ENCODE measurements around the gene RPS6KL1.

The RPS6KL1 gene, protein sequence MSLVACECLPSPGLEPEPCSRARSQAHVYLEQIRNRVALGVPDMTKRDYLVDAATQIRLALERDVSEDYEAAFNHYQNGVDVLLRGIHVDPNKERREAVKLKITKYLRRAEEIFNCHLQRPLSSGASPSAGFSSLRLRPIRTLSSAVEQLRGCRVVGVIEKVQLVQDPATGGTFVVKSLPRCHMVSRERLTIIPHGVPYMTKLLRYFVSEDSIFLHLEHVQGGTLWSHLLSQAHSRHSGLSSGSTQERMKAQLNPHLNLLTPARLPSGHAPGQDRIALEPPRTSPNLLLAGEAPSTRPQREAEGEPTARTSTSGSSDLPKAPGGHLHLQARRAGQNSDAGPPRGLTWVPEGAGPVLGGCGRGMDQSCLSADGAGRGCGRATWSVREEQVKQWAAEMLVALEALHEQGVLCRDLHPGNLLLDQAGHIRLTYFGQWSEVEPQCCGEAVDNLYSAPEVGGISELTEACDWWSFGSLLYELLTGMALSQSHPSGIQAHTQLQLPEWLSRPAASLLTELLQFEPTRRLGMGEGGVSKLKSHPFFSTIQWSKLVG

DNA sequence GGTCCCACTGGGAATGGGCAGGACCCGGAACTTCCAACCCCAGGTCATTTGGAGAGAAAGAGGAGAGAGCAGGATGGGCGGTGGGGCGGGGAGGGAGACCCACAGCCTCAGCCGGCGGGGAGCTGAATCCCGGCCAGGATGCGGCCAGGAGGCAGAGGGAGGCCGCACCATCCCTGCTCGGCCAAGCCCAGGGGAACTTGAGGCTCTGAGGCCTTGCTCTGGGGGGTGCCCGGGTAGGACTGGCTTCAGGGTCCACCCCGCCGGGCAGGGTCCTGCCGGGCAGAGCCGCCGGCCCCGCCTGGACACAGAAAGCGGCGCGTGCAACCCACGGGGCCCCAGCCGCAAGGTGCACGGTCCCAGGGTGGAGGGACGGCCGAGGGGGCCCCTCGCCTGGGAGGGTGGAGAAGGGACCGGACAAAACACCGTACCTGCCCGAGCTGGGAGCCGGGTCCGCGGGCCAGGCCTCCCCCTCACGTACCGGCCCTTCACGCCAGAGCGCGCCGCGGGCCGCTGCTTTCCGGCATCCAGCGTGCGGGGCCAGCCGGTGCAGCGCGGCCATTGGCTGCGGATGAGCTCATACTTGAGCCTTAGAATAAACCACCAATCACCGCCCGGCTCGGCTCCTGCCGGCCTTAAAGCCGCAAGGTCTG, at the start of gene RPS6KL1:
TSS of gene RPS6KL1 (minus strand) at position 509 of the 650 bp plus-strand sequence. CDS start 1,719 bp downstream, outside the sequence.
- in situ Hi-C loops (cut with MboI; ENCODE audit: low pct_unique_long_range_greater_than_20kb, low sequenced_read_pairs): loop anchor here (25.0 kb wide), 1 partner anchor 164 kb away; no protein-coding TSS in a partner anchor
- peak; percentile 76 for DNase-seq

DNA sequence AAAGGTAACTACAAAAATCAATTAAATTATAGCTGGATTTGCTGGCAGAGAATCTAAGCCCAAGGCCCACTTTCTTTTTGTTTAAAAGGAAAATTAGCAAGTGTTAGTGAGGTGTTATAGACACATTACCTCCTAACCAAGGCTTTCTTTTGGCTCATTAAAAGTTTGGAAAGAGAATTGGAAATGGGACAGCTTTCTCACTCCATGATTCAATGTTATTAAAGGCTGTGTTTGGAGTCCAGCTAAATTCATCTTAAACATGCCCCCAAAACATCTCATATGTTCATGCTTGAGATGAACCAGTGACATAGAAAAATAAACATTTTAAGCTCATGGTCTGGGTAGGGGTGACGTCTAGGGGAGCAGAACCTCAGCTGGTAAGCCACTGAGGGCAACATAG, 45.8 kb upstream of the RPS6KL1 start:
- no peak for DNase-seq
- in situ Hi-C loops (cut with MboI; ENCODE audit: low pct_unique_long_range_greater_than_20kb, low sequenced_read_pairs): no loop called here

DNA sequence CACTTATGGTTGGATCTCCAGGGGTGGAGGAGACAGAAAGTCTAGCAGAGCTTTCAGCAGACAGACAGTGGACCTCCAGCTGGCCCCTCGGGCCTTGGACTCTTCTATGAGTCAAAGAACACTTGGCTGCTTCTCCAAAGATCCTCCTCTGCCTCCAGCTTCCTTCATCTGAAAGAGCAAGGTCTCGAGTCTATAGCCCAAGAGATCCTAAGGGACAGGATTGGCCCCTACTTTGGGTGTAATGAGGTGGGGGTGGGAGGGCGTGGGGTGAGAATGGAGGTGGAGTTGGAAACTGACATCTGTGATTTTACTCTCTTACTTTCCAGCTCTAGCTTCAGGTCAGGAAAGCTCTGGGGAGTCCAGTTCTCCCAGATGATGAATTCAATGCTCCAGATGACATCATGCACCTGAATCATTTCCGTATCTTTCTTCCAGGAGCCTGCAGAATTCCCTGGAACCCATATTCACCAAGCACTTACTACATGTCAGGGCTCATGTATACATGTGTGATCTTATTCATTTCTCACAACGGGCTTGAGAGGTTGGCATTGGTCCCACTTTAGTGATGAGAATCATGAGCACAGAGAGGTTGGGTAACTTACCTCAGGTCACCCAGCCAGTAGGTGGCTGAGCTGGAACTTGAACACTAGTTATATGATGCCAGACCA, 42.6 kb upstream of the RPS6KL1 start:
- in situ Hi-C loops (cut with MboI; ENCODE audit: low pct_unique_long_range_greater_than_20kb, low sequenced_read_pairs): no loop called here
- DNase-seq: no peak

DNA sequence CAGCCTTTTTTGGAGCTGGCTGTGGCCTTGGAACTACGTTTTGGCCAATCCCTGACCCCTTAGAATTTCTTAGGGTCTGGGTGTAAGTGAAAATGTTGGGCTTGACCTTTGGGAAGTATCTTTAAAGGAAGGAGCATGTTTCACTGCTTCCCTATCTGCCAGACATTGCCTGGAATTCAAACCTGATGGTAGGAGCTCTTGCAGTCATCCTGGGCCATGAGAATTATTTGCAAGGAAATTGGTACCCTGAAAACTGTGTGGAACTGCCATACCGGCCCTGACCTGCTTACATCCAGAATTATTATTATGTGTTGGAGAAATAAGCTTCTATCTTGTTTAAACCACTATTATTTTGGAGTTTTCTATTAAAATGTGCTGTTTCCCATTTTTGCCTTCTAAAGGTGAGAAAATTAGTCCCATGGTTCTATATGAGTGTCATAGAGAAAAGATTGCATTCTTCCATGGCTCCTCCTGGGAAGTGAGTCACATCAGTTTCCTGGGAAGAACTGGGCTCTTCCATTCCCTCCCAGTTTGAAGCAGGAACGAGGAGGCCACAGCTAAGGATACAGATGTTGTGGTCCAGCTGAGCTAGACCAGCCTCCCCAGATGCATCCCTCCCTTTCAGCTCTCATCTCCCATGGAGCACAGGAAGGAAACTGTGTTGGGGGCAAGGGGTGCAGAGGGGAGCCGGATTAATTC, 41.9 kb upstream of the RPS6KL1 start:
- no peak for DNase-seq
- in situ Hi-C loops (cut with MboI; ENCODE audit: low pct_unique_long_range_greater_than_20kb, low sequenced_read_pairs): no loop called here

DNA sequence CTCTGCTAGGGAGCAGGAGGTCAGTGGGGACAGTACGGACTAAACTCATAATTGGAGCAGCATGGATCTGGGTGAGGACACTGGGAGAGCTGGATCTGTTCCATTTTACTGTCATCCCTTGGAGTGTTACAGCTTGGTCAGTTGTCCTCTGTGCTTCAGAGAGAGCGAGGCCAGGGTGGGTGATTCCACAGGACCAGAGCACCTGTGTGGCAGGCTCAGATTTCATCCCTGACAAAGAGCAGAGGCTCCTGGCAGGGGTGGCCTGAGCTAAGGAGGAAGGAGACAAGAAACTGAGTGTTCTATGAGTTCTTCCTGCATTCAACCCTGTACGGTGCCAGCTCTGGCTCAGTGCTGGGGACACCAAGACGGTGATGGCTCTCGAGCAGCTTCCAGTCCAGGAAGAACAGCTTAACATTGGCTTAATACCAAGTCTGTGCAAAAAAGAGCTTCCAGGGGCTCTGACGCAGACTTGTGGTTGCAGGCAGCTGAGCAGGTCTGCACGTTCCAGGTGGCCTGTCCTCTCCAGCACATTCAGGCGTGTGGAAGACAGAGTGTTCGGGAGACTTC, 40.7 kb upstream of the RPS6KL1 start:
- no peak for DNase-seq
- in situ Hi-C loops (cut with MboI; ENCODE audit: low pct_unique_long_range_greater_than_20kb, low sequenced_read_pairs): no loop called here

DNA sequence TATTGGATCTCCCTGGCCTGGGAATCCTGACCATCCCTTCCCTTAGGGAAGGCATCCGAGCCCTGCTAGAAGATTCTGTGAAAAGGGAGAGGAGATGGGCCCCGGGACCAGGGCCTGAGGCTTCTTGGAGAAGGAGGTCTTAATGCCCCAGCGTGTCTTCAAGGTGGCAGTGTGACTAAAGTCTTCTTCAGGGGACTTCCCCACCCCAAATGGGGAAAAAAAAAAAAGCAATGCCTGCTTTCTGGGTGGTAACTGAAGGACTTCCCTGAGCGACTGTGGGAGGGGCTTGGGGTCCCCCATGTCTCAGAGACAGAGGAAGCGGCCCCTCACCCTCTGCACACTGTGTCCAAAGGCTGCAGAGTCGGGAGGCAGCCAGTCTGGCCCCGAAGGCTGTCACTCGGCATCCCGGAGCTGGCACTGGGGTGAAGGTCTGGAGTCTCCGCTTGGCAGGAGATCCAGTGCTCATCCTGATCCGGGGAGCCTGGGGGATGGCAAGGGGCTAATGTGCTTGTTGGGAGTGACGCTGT, 40.2 kb upstream of the RPS6KL1 start:
- in situ Hi-C loops (cut with MboI; ENCODE audit: low pct_unique_long_range_greater_than_20kb, low sequenced_read_pairs): no loop called here
- DNase-seq: no peak

DNA sequence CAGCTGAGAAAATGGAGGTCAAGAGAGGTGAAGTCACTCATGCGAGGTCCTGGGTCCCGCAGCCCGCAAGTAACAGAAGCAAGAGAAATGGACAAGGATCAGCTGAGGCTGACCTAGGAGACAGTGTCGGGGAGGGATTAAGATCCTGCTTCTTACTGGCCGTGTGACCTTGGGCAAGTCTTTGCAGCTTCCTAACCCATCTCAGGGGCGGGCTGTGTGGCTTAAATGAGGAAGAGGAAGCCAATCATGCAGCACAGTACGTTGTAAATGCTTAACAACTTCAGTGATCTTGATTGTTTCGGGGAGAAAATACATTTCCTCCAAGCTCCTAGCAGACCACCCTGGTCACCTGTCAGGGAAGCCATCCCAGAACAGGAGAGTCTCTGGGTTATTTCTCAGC, 39.4 kb upstream of the RPS6KL1 start:
- peak; percentile 52 for DNase-seq
- in situ Hi-C loops (cut with MboI; ENCODE audit: low pct_unique_long_range_greater_than_20kb, low sequenced_read_pairs): no loop called here

DNA sequence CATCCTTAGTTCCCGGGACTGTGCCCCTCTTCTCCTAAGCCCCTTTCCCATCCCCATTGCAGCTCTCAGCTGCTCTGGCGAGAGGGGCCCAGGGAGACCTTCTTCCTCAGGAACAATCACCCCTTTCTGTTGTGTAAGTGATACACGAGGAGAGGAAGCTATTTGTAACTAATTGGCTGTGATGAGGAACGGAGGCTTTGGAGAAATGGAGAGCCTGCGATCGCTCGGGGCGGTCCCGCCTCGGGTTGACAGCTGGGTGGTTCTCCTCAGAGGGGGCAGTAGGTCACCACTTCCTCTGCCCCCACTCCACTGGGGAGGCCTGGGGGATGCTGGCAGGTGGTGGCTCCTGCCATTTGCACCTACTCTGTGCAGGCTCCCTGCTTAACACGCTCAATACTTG, 39.0 kb upstream of the RPS6KL1 start:
- in situ Hi-C loops (cut with MboI; ENCODE audit: low pct_unique_long_range_greater_than_20kb, low sequenced_read_pairs): no loop called here
- DNase-seq: no peak

DNA sequence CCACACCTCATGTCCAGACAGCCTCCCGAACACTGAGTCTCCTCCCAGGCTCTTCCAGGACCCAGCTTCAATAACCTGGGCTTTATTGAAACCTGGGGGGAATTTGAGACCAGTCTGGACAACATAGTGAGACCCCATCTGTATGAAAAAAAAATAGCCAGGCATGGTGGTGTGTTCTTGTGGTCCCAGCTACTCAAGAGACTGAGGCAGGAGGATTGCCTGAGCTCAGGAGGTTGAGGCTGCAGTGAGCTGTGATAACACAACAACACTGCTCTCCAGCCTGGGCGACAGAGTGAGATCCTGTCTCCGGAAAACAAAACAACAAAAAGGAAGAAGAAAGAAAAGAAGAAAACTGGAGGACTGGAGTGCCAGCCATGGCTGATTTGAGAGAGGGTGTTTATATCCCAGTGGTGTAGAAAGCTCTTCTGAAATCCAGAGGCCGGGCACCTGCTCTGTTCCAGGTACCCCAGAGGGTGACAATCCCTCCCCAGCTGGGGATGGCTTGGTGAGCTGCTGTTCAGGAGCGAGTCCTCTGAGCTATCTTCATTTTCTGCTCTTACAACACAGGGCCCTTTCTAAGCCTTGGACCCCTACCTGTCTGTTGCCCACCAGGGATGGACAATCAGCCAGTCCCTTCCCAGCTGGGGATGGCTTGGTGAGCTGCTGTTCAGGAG, 38.3 kb upstream of the RPS6KL1 start:
- DNase-seq: no peak
- in situ Hi-C loops (cut with MboI; ENCODE audit: low pct_unique_long_range_greater_than_20kb, low sequenced_read_pairs): no loop called here

DNA sequence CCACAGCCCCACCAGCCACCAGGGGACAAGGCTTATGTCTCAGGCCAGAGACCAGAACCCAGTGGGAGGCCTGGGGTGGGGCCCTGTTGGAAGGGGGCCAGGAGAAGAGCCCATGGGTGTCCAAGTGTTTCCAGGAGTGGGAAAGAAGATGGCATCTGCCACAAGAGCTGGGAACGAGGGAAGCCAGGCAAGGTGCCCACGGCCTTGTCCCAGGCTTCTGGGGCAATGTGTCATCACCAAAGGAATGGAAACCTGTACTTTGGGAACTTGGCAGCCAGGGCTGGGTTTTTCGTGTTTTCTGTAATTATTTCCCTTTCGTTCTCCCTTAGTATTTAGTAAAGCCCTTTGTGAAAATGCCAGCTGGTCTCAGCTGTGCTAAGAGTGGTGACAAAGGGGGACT, 37.7 kb upstream of the RPS6KL1 start:
- no peak for DNase-seq
- in situ Hi-C loops (cut with MboI; ENCODE audit: low pct_unique_long_range_greater_than_20kb, low sequenced_read_pairs): no loop called here

DNA sequence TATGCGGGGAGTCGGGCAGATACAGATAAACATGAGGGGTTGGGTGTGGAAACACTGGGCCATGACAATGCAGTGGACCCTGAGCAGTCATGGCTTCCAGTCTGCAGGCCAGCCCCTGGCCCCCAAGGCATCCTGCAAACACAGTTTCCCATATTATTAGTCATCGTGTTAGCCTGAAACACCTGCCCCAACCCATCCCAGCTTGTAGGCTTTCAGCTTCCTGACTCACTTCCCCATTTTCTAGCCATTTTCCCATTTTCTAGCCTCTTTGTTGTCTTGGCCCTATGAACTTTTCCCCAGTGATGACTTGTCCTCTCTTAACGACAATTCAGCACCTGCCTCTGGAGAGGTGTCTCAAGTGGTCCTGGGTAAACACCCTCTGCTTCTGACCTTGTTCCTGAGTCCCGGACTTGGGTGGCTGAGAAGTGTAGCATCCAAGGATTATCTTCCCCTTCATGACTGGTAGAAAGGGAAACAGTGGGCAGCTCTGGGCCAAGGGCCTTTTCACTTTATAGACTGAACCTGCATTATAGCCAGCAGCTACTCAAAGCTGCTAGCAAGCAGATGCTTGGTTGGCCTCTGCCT, 36.6 kb upstream of the RPS6KL1 start:
- no peak for DNase-seq
- in situ Hi-C loops (cut with MboI; ENCODE audit: low pct_unique_long_range_greater_than_20kb, low sequenced_read_pairs): no loop called here

DNA sequence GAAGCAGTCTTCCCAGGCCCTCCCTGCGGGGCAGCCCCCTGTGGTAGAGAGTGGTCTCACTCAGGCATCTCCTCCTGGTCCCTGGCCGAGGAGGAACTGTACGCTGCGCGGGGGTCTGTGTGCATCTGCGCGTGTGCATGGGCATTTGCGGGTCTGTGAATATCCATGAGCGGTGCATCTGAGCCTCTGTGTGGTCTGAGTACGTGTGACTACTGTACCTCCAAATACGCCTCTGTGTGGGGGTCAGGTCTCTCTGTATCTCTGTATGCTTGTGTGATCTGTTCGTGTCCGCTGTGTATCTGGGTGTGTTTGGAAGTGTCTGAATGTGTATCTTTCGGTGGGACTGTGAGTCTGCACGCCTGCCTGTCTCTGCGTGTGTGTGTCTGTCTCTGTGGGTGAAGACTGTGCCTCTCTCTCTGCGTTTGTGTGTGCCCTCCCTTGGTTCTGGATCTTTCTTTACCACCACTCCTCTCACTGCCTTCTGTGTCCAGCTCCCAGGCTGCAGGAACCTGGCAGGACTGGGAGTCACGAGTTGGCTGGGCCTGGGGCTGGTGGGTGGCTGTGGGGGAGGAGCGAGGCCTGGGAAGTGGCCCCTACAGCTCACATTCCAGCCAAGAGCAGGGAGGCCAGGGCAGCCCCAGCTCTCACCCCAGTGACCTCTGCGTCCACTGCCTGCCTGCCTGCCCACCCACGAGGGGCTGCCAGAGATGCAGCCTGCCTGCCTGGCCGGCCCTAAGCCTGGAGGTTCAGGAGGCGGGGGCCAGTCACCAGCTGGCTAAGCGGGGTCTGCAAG, 33.4 kb upstream of the RPS6KL1 start:
- in situ Hi-C loops (cut with MboI; ENCODE audit: low pct_unique_long_range_greater_than_20kb, low sequenced_read_pairs): no loop called here
- DNase-seq: no peak

DNA sequence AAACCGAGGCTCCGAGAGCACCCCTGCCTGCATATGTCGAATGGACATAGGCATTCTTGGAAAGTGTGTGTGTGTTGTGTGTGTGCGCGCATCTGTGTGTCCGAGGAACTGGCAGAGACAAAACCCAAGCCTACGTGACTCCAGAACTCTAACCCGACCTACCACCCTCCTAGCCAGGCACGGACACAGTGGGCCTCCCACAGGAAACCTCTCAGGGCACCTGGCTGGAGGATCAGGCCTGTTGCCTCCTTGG, 32.9 kb upstream of the RPS6KL1 start:
- in situ Hi-C loops (cut with MboI; ENCODE audit: low pct_unique_long_range_greater_than_20kb, low sequenced_read_pairs): no loop called here

DNA sequence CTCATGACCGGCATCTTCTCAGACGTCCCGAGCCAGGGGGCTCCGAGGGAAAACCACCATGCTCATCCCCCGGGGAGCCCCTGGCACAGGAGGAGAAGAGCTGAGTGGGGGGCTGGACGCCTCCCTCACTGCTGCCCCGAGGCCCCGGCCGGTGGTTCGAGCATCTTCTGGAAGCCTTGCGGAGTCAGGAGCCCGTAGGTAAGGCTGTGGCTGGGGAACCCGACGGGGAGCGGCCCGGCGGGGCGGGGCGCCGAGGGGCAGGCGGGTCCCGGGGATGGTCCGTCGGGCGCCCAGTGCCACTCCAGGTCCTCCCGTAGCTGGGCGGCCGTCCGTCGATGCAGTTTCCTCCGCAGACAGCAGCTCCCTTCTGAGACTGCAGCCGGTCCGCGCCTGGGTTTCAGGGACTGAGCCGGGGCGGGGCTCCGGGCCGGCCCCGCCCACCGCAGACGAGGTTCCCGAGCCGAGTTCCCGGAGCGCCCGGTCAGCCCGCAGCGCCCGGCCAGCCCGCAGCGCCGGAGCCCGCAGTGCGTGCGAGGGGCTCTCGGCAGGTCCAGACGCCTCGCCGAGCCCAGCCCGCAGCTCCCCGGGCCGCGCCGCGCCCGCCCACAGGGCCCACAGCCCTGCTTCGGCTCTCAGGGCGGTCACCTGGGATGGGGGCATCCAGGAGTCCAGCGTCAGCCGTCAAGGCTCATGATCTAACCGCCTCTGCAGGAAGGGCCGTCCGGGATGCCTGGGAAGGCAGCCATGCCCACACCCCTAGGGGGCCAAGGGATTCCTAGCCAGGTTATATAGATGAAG, 32.4 kb upstream of the RPS6KL1 start, which contains the start of gene PGF:
TSS of gene PGF (minus strand) at position 369 of the 798 bp plus-strand sequence. CDS start at position 14, 355 bp downstream.
- in situ Hi-C loops (cut with MboI; ENCODE audit: low pct_unique_long_range_greater_than_20kb, low sequenced_read_pairs): no loop called here
- peak; percentile 44 for DNase-seq

More for the DNA sequence above, 32.9 kb upstream of the RPS6KL1 start:
- DNase-seq: no peak

DNA sequence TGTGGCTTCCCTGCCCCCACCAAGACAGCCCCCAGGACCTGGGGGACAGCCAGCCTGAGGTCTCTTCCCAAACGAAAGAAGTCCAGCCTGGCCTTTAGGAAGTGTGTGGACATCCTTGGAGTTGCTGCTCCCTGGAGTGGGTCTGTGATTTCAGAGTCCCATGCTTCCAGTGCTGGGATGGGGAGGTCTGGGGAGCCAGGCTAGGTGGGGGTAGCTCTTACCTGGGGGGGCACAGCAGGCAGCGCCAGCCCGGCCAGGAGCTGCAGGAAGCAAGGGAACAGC, 31.8 kb upstream of the RPS6KL1 start:
- DNase-seq: no peak
- in situ Hi-C loops (cut with MboI; ENCODE audit: low pct_unique_long_range_greater_than_20kb, low sequenced_read_pairs): no loop called here

DNA sequence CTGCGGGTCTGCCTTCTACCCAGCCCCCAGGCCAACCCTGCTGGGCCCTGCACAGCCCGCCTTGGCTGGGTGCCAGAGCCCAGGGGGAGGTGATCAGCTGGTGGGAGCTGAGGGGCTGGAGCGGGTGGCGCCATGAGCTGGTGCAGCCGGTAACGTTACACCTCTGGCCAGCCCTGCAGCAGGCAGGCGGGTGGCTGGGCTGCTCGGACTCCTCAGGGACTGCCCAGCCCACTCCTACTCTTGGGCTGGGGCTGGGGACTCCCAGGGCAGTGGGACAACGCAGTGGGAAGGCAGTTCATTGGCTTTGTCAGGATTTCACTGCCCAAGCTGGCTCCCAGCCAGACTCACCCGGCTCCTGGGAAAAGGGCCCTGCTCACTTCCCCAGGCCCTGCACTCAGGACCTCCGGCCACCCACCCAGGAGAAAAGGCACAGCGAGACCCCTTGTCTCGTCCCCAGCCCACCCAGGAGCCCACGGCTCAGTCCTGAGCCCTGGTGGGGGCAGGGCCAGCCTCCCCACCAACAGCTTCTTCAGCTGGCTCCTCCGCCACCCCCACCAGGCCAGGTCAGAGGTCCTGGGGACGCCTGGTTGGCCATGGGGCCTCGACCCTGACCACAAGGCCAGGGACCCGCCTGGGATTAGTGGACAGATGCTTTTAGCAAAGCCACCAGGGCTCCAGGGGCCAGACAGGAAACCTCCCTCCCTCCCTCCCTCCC, 31.3 kb upstream of the RPS6KL1 start:
- in situ Hi-C loops (cut with MboI; ENCODE audit: low pct_unique_long_range_greater_than_20kb, low sequenced_read_pairs): no loop called here
- no peak for DNase-seq
